ENCODE data around the gene RPRD1B. TPM values are rescaled to one million over a fixed set of nuclear protein-coding genes. Genes with fewer than 3 reads are reported as not detected.

The RPRD1B gene
- total and polyA plus RNA-seq, 3 donors from 2014 or later = 30.4 to 50.5 (median 41.9) TPM

DNA sequence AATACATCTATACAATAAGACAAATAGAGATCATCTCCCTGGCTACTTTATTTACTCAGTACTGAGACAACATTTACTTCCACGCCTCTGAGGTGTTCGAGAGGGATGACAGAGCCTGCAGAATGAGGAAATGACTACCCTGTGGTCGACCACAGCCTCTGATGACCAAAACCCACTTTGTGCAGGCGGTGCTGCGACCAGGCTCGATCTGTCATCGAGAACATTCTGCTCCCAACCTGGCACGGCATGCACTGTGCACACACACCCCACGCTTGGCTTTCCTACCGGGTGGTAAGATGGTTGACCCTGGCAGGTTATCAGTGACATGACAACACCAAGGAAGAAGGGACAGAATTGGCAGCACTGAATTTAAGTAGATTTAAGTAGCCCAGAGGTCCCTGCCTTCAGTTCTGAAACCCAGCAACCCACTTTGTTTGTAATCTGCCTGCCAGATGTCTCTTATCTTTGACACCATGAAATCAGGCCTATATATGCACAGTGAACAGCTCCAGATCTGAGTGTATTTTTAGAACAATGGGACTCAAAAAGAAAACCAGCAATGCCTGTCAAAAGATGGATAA, 42.9 kb upstream of the RPRD1B start:
- peak; percentile 56 for DNase-seq
- 53 to 86% methylated on average over 10 of the region's 10 CpGs for WGBS, 2 donors
- intact Hi-C loops (cut with DNase I; ENCODE audit: low total_unique reads) = loop anchor here (10.0 kb wide), 1 partner anchor 426 kb away; no protein-coding TSS in a partner anchor

DNA sequence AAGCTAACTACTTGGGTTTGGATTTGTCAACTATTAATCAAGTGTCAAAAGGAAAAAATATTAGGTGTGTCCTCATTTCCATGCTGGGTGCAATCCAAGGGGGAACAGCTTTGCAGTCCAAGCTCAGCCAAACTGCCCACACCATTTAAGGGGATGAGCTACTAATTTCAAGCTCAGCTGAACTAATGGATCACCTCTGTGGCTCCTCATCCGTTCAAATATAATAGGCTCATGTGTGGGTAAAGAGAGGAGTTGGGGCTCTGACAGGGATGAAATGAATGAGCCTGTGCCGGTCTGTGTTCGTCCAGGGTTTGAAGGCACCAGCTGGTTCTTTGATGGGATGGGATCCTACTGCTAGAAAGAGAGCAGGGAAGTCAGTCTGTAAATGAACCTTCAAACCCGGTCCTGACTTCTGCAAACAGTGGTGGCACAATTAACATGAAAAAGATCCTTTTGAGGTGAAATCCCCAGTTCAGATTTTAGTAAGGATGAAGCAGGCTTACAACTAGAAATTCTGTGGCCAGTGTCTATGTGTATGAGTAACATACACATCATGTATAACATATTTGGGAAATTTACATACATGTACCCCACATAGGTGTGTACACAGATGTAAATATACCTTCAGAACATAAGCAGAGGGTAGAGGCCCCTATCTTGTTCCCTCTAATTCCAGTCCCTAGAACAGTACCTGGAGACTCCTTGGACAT, 42.2 kb upstream of the RPRD1B start:
- 80 to 84% methylated on average over 4 of the region's 4 CpGs for WGBS, 2 donors

More for the DNA sequence above, 42.9 kb upstream of the RPRD1B start:
- no peaks in the 10 kb centered on the region for H3K27me3 ChIP-seq
- H3K36me3 ChIP-seq (ENCODE audit: low read depth, missing control alignments) = no peaks in the 10 kb centered on the region
- H3K4me3 ChIP-seq = no peak overlapping the region
- no peak for TF ChIP-seq POLR2A (IDR thresholded peaks at IDR 0.05)
- TF ChIP-seq, protein P1, sequence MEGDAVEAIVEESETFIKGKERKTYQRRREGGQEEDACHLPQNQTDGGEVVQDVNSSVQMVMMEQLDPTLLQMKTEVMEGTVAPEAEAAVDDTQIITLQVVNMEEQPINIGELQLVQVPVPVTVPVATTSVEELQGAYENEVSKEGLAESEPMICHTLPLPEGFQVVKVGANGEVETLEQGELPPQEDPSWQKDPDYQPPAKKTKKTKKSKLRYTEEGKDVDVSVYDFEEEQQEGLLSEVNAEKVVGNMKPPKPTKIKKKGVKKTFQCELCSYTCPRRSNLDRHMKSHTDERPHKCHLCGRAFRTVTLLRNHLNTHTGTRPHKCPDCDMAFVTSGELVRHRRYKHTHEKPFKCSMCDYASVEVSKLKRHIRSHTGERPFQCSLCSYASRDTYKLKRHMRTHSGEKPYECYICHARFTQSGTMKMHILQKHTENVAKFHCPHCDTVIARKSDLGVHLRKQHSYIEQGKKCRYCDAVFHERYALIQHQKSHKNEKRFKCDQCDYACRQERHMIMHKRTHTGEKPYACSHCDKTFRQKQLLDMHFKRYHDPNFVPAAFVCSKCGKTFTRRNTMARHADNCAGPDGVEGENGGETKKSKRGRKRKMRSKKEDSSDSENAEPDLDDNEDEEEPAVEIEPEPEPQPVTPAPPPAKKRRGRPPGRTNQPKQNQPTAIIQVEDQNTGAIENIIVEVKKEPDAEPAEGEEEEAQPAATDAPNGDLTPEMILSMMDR (IDR thresholded peaks at IDR 0.05) = no peak
- H3K4me1 ChIP-seq = peaks cover 47% of the 10 kb centered on the region
- H3K9me3 ChIP-seq = no peaks in the 10 kb centered on the region
- no peak overlapping the region for H3K27ac ChIP-seq

DNA sequence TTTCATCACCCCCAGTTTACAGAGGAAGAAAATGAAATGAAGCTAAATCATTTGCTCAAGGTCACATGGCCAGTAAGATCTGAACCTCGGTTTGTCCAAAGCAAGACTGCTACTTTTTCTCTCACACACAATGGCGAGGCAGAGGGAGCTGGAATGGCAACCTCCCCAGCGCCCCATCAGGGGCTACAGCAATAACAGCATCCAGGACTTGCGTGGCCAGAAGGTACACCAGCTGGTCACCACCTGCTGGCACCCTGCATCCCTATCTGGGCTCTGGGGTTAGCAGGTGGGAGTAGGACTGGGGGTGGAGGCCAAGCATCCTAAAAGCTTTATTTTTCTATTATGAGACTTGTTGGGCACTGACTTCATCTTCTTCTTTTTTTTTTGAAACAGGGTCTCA, 41.6 kb upstream of the RPRD1B start:
- Histone ChIP-seq H3K9me3 (no peaks in the 10 kb centered on the region), H3K36me3 (ENCODE audit: low read depth, missing control alignments) (no peaks in the 10 kb centered on the region), H3K4me1 (peaks cover 44% of the 10 kb centered on the region), H3K4me3 (no peak overlapping the region), H3K27ac (no peak overlapping the region), H3K27me3 (no peaks in the 10 kb centered on the region)
- intact Hi-C loops (cut with DNase I; ENCODE audit: low total_unique reads) = loop anchor here (10.0 kb wide), 1 partner anchor 427 kb away; no protein-coding TSS in a partner anchor
- no peak for DNase-seq
- TF ChIP-seq, protein P1 (IDR thresholded peaks at IDR 0.05) = no peak
- TF ChIP-seq POLR2A (IDR thresholded peaks at IDR 0.05) = no peak
- WGBS, 2 donors = 75 to 81% methylated on average over 4 of the region's 4 CpGs

More for the DNA sequence above, 42.2 kb upstream of the RPRD1B start:
- no peaks in the 10 kb centered on the region for H3K36me3 ChIP-seq (ENCODE audit: low read depth, missing control alignments)
- peaks cover 47% of the 10 kb centered on the region for H3K4me1 ChIP-seq
- H3K4me3 ChIP-seq = no peak overlapping the region
- intact Hi-C loops (cut with DNase I; ENCODE audit: low total_unique reads) = loop anchor here (10.0 kb wide), 1 partner anchor 427 kb away; no protein-coding TSS in a partner anchor
- TF ChIP-seq, protein P1 (IDR thresholded peaks at IDR 0.05) = no peak
- no peak for TF ChIP-seq POLR2A (IDR thresholded peaks at IDR 0.05)
- H3K27ac ChIP-seq = no peak overlapping the region
- H3K27me3 ChIP-seq = no peaks in the 10 kb centered on the region
- no peaks in the 10 kb centered on the region for H3K9me3 ChIP-seq
- DNase-seq = no peak

DNA sequence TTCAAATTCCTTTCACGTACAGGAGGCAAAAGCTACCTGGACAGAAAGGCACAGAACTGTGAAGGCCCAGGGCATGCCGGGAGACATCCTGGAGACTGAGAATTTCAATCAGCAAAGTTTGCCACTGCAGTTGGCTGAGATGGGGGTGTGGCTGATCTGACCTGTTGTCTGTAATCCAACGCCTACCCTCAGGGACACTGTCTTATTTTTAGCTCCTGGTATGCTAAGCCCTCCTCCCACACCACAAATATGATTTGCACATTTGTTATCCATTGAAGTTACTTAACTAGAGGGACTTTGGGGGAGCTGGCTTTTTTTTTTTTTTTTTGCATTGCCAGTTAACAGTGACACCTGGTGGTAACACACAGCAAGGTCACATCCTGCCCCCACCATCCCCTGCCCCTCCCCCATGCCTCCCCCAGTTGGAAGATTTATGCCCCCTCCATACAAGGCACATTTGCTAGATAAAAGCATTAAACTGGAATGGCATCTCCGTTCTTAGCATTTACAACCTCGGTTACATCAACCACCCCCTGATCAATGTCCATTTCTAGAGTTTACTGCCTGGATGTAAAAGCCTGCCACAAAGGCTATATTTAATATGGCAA, 40.6 kb upstream of the RPRD1B start:
- Histone ChIP-seq H3K4me1 (peaks cover 38% of the 10 kb centered on the region), H3K27me3 (no peaks in the 10 kb centered on the region), H3K27ac (no peak overlapping the region), H3K9me3 (no peaks in the 10 kb centered on the region), H3K36me3 (ENCODE audit: low read depth, missing control alignments) (no peaks in the 10 kb centered on the region), H3K4me3 (no peak overlapping the region)
- TF ChIP-seq POLR2A (IDR thresholded peaks at IDR 0.05) = no peak
- TF ChIP-seq, protein P1 (IDR thresholded peaks at IDR 0.05) = peak in 1 of 3 experiments; percentile 64
- DNase-seq = peak; percentile 58
- 46 to 60% methylated on average over 5 of the region's 5 CpGs for WGBS, 2 donors
- intact Hi-C loops (cut with DNase I; ENCODE audit: low total_unique reads) = loop anchor here (10.0 kb wide), 1 partner anchor 428 kb away; no protein-coding TSS in a partner anchor
